WTC11 (cell line): ENCODE data around the gene TCF7L2. TPM values are rescaled to one million over a fixed set of nuclear protein-coding genes. Genes with fewer than 3 reads are reported as not detected.

Experiments
- ATAC-seq: fragments of 200-7000 bp; cut with Tn5 transposase; 2 replicates; pipeline ENCODE4 v1.10.0; 2021; ENCODE audit warnings: mild to moderate bottlenecking, moderate library complexity
- CTCF ChIA-PET: fragments of 300-600 bp; sonication (Branson Sonifier 250); formaldehyde crosslinking; loops from one replicate; lab custom pipeline; 2021; ENCODE audit warnings: antibody characterized with exemption; lab: Charles Lee
- POLR2A ChIA-PET: fragments of 350-600 bp; sonication (Branson Sonifier 250); formaldehyde crosslinking; loops from one replicate; lab custom pipeline; 2021; ENCODE audit warnings: antibody characterized with exemption; lab: Charles Lee
- DNase-seq: peaks from one replicate; pipeline ENCODE4 v3.0.0; 2021; ENCODE audit warnings: low spot score
- H3K27ac Mint-ChIP-seq: 2 replicates; pipeline ENCODE4 v1.8.0; 2021; ENCODE audit warnings: mixed read lengths
- H3K27me3 Mint-ChIP-seq: 2 replicates; pipeline ENCODE4 v1.8.0; 2021; ENCODE audit warnings: low read depth, mild to moderate bottlenecking, moderate library complexity, mixed read lengths
- H3K36me3 Mint-ChIP-seq: 2 replicates; pipeline ENCODE4 v1.8.0; 2021; ENCODE audit warnings: mixed read lengths
- H3K4me1 Mint-ChIP-seq: 2 replicates; pipeline ENCODE4 v1.8.0; 2022; ENCODE audit warnings: mixed read lengths
- H3K4me3 Mint-ChIP-seq: 2 replicates; pipeline ENCODE4 v1.8.0; 2021; ENCODE audit warnings: mild to moderate bottlenecking, moderate library complexity, mixed read lengths
- H3K9me3 Mint-ChIP-seq: 2 replicates; pipeline ENCODE4 v1.8.0; 2021; ENCODE audit warnings: mixed read lengths
- CBFB ChIP-seq: sonication (generic); formaldehyde crosslinking; IDR thresholded peaks from 2 replicates; pipeline ENCODE4 v1.8.1; 2022; ENCODE audit warnings: mild to moderate bottlenecking, low read depth, missing genetic modification reagents
- CREB1 ChIP-seq: sonication (generic); formaldehyde crosslinking; IDR thresholded peaks from 2 replicates; pipeline ENCODE4 v1.8.0; 2023; ENCODE audit warnings: mild to moderate bottlenecking, missing genetic modification reagents
- CREM ChIP-seq: sonication (generic); formaldehyde crosslinking; IDR thresholded peaks from 2 replicates; pipeline ENCODE4 v1.8.1; 2022; ENCODE audit warnings: mild to moderate bottlenecking, missing genetic modification reagents, moderate library complexity
- ETV6 ChIP-seq: sonication (generic); formaldehyde crosslinking; IDR thresholded peaks from 2 replicates; pipeline ENCODE4 v1.8.1; 2022; ENCODE audit warnings: mild to moderate bottlenecking, missing genetic modification reagents
- FOXJ3 ChIP-seq: sonication (generic); formaldehyde crosslinking; IDR thresholded peaks from 2 replicates; pipeline ENCODE4 v1.9.0; 2021; ENCODE audit warnings: missing genetic modification reagents, mild to moderate bottlenecking, borderline replicate concordance
- GRHL2 ChIP-seq: fragments of 250-450 bp; sonication (Bioruptor Pico); IDR thresholded peaks from 2 replicates; pipeline ENCODE4 v1.8.0; 2022; ENCODE audit warnings: mild to moderate bottlenecking, moderate library complexity; ENCODE audit not compliant: insufficient replicate concordance, severe bottlenecking
- GTF2I ChIP-seq: fragments of 250-450 bp; sonication (Bioruptor Pico); conservative IDR thresholded peaks from 2 replicates; pipeline ENCODE4 v1.4.0; 2021; ENCODE audit warnings: mild to moderate bottlenecking
- IRF2 ChIP-seq: sonication (generic); formaldehyde crosslinking; IDR thresholded peaks from 2 replicates; pipeline ENCODE4 v1.8.0; 2022; ENCODE audit warnings: low read depth, missing genetic modification reagents, borderline replicate concordance
- JAZF1 ChIP-seq: fragments of 250-450 bp; sonication (Bioruptor Pico); IDR thresholded peaks from 2 replicates; pipeline ENCODE4 v1.9.0; 2021; ENCODE audit warnings: moderate library complexity, mild to moderate bottlenecking, inconsistent platforms
- KAT7 ChIP-seq: sonication (generic); formaldehyde crosslinking; IDR thresholded peaks from 2 replicates; pipeline ENCODE4 v1.8.1; 2023; ENCODE audit warnings: missing genetic modification reagents, mild to moderate bottlenecking, borderline replicate concordance
- MYBL2 ChIP-seq: sonication (generic); formaldehyde crosslinking; IDR thresholded peaks from 2 replicates; pipeline ENCODE4 v1.8.1; 2023; ENCODE audit warnings: mild to moderate bottlenecking, moderate library complexity, missing genetic modification reagents
- NFE2L1 ChIP-seq: sonication (generic); formaldehyde crosslinking; IDR thresholded peaks from 2 replicates; pipeline ENCODE4 v1.8.1; 2023; ENCODE audit warnings: missing genetic modification reagents
- NR1H2 ChIP-seq: sonication (generic); formaldehyde crosslinking; IDR thresholded peaks from 2 replicates; pipeline ENCODE4 v1.9.0; 2021; ENCODE audit warnings: mild to moderate bottlenecking, moderate library complexity, missing genetic modification reagents
- NR2C2 ChIP-seq: sonication (generic); formaldehyde crosslinking; IDR thresholded peaks from 2 replicates; pipeline ENCODE4 v1.8.0; 2022; ENCODE audit warnings: mild to moderate bottlenecking, missing genetic modification reagents
- SMAD4 ChIP-seq: sonication (generic); formaldehyde crosslinking; IDR thresholded peaks from 2 replicates; pipeline ENCODE4 v1.8.0; 2022; ENCODE audit warnings: mild to moderate bottlenecking, missing genetic modification reagents
- SOX15 ChIP-seq: fragments of 250-450 bp; sonication (Bioruptor Pico); IDR thresholded peaks from 2 replicates; pipeline ENCODE4 v1.9.0; 2021; ENCODE audit warnings: mild to moderate bottlenecking
- TEAD1 ChIP-seq: sonication (generic); formaldehyde crosslinking; IDR thresholded peaks from 2 replicates; pipeline ENCODE4 v1.8.0; 2022; ENCODE audit warnings: mild to moderate bottlenecking, missing genetic modification reagents
- ZNF416 ChIP-seq: fragments of 250-450 bp; sonication (Bioruptor Pico); IDR thresholded peaks from 2 replicates; pipeline ENCODE4 v1.9.0; 2021; ENCODE audit warnings: mild to moderate bottlenecking, inconsistent platforms
- total RNA-seq: library from RNA; stranded (reverse); gene quantifications from 3 replicates; pipeline ENCODE4 v1.2.3, GENCODE V29; 2021
- TF ChIP-seq, protein P1 (sequence below): sonication (generic); formaldehyde crosslinking; IDR thresholded peaks from 2 replicates; pipeline ENCODE4 v1.8.0; 2022; ENCODE audit warnings: mild to moderate bottlenecking, missing genetic modification reagents
- TF ChIP-seq, protein P2 (sequence below): fragments of 250-450 bp; sonication (Bioruptor Pico); IDR thresholded peaks from 2 replicates; pipeline ENCODE4 v1.8.0; 2021; ENCODE audit warnings: mild to moderate bottlenecking
- TF ChIP-seq, protein P3 (sequence below): sonication (generic); formaldehyde crosslinking; IDR thresholded peaks from 2 replicates; pipeline ENCODE4 v1.8.0; 2023; ENCODE audit warnings: mild to moderate bottlenecking, missing genetic modification reagents
- TF ChIP-seq, protein P4 (sequence below): sonication (generic); formaldehyde crosslinking; IDR thresholded peaks from 2 replicates; pipeline ENCODE4 v1.8.0; 2022; ENCODE audit warnings: mild to moderate bottlenecking, missing genetic modification reagents
- TF ChIP-seq, protein P5 (sequence below): fragments of 250-450 bp; sonication (Bioruptor Pico); IDR thresholded peaks from 2 replicates; pipeline ENCODE4 v1.9.0; 2021; ENCODE audit warnings: mild to moderate bottlenecking

The TCF7L2 gene
- total RNA-seq, 1 experiment from 2014 or later: 44.5 TPM

DNA sequence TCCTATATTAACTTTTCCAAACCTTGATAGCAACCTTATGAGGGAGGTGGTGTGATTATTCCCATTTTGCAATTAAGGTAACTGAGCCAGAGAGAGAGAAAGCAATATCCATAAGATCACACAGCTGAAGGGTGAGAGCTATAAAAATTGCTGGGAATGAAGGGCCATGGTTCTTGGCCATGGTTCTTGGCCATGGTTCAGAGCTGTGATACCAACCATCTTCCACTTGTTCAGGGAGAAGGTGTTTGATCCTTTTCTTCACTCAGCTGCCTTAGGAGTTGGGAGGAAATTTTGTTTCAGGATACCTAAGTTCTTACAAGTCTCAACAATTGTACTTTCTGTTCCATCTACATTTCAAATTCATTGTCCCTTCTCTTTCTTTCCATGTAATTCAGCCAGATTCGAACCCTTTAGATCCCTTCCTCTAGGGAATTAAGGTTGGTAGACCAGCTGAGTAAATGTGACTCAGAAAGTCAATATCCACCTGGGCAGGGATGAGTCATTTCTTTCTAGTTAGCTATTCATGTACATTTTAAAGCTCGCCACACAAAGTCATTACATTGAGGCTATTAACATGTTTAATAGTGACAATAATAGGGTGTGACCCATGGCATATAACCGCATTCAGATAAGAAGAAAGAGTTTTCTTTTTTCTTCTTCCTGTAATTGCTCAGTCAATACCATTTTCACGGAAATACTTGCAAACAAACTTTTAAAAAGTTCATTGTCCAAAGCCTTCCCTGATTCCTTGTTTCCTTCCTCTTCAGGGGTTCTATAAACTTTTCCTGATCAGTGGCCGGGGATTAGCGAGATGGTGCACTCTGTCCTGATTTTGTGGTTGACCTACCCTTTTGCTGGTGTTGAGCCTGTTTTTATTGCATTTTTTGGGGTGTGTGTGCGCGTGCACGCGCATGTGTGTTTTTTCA lies 143.4 kb downstream of the TCF7L2 start:
- DNase-seq (no peak), ATAC-seq (no peak)
- Mint-ChIP-seq H3K27me3 (no peaks in the 10 kb centered on the region), H3K36me3 (peaks cover 14% of the 10 kb centered on the region), H3K4me3 (no peak overlapping the region), H3K4me1 (peaks cover 43% of the 10 kb centered on the region), H3K9me3 (no peaks in the 10 kb centered on the region), H3K27ac (peak overlapping the region; percentile 82)
- ChIA-PET CTCF (no interaction called here), POLR2A (no interaction called here)
- TF ChIP-seq JAZF1 (CRISPR knock-in tag): no peak
- TF ChIP-seq MYBL2 (CRISPR knock-in tag): no peak
- TF ChIP-seq CBFB (CRISPR knock-in tag): no peak
- TF ChIP-seq, protein P1, sequence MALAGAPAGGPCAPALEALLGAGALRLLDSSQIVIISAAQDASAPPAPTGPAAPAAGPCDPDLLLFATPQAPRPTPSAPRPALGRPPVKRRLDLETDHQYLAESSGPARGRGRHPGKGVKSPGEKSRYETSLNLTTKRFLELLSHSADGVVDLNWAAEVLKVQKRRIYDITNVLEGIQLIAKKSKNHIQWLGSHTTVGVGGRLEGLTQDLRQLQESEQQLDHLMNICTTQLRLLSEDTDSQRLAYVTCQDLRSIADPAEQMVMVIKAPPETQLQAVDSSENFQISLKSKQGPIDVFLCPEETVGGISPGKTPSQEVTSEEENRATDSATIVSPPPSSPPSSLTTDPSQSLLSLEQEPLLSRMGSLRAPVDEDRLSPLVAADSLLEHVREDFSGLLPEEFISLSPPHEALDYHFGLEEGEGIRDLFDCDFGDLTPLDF (CRISPR knock-in tag): no peak
- TF ChIP-seq TEAD1: no peak
- no peak for TF ChIP-seq ETV6
- TF ChIP-seq, protein P2, sequence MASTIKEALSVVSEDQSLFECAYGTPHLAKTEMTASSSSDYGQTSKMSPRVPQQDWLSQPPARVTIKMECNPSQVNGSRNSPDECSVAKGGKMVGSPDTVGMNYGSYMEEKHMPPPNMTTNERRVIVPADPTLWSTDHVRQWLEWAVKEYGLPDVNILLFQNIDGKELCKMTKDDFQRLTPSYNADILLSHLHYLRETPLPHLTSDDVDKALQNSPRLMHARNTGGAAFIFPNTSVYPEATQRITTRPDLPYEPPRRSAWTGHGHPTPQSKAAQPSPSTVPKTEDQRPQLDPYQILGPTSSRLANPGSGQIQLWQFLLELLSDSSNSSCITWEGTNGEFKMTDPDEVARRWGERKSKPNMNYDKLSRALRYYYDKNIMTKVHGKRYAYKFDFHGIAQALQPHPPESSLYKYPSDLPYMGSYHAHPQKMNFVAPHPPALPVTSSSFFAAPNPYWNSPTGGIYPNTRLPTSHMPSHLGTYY (CRISPR knock-in tag): no peak
- TF ChIP-seq NFE2L1 (CRISPR knock-in tag): no peak
- no peak for TF ChIP-seq NR2C2 (CRISPR knock-in tag)
- no peak for TF ChIP-seq FOXJ3
- TF ChIP-seq CREB1 (CRISPR knock-in tag): no peak
- TF ChIP-seq NR1H2: no peak
- TF ChIP-seq CREM (CRISPR knock-in tag): no peak

DNA sequence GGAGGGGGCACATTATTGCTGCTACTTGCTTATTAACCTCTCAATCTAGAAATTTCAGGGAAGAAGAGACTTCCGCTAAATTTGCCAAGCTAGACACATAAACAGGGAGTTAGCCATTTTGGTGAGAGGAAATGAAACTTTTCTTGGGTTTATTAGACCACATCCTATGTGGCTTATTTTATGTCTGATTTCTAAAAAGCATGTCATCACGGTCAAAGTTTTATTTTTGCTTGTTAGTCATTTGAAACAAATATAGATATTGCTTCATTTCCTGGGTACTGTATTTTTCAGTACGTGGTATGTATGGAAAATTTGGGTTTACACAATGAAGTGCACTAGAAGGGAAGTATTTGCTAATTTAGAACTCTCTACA lies 144.1 kb downstream of the TCF7L2 start:
- ATAC-seq: no peak
- H3K4me1 Mint-ChIP-seq: peaks cover 45% of the 10 kb centered on the region
- DNase-seq: no peak
- H3K27me3 Mint-ChIP-seq: no peaks in the 10 kb centered on the region
- no peaks in the 10 kb centered on the region for H3K9me3 Mint-ChIP-seq
- no peak for TF ChIP-seq SOX15 (CRISPR knock-in tag)
- no peak for TF ChIP-seq MYBL2 (CRISPR knock-in tag)
- TF ChIP-seq IRF2: no peak
- no peak for TF ChIP-seq ZNF416 (CRISPR knock-in tag)
- no peak for TF ChIP-seq GRHL2
- TF ChIP-seq, protein P3, sequence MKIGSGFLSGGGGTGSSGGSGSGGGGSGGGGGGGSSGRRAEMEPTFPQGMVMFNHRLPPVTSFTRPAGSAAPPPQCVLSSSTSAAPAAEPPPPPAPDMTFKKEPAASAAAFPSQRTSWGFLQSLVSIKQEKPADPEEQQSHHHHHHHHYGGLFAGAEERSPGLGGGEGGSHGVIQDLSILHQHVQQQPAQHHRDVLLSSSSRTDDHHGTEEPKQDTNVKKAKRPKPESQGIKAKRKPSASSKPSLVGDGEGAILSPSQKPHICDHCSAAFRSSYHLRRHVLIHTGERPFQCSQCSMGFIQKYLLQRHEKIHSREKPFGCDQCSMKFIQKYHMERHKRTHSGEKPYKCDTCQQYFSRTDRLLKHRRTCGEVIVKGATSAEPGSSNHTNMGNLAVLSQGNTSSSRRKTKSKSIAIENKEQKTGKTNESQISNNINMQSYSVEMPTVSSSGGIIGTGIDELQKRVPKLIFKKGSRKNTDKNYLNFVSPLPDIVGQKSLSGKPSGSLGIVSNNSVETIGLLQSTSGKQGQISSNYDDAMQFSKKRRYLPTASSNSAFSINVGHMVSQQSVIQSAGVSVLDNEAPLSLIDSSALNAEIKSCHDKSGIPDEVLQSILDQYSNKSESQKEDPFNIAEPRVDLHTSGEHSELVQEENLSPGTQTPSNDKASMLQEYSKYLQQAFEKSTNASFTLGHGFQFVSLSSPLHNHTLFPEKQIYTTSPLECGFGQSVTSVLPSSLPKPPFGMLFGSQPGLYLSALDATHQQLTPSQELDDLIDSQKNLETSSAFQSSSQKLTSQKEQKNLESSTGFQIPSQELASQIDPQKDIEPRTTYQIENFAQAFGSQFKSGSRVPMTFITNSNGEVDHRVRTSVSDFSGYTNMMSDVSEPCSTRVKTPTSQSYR (CRISPR knock-in tag): no peak
- no peak for TF ChIP-seq SMAD4
- TF ChIP-seq, protein P4, sequence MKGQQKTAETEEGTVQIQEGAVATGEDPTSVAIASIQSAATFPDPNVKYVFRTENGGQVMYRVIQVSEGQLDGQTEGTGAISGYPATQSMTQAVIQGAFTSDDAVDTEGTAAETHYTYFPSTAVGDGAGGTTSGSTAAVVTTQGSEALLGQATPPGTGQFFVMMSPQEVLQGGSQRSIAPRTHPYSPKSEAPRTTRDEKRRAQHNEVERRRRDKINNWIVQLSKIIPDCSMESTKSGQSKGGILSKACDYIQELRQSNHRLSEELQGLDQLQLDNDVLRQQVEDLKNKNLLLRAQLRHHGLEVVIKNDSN (CRISPR knock-in tag): no peak
- no peak for TF ChIP-seq GTF2I (CRISPR knock-in tag)
- TF ChIP-seq, protein P5, sequence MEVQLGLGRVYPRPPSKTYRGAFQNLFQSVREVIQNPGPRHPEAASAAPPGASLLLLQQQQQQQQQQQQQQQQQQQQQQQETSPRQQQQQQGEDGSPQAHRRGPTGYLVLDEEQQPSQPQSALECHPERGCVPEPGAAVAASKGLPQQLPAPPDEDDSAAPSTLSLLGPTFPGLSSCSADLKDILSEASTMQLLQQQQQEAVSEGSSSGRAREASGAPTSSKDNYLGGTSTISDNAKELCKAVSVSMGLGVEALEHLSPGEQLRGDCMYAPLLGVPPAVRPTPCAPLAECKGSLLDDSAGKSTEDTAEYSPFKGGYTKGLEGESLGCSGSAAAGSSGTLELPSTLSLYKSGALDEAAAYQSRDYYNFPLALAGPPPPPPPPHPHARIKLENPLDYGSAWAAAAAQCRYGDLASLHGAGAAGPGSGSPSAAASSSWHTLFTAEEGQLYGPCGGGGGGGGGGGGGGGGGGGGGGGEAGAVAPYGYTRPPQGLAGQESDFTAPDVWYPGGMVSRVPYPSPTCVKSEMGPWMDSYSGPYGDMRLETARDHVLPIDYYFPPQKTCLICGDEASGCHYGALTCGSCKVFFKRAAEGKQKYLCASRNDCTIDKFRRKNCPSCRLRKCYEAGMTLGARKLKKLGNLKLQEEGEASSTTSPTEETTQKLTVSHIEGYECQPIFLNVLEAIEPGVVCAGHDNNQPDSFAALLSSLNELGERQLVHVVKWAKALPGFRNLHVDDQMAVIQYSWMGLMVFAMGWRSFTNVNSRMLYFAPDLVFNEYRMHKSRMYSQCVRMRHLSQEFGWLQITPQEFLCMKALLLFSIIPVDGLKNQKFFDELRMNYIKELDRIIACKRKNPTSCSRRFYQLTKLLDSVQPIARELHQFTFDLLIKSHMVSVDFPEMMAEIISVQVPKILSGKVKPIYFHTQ: no peak
- TF ChIP-seq KAT7 (CRISPR knock-in tag): no peak
- TF ChIP-seq NR2C2 (CRISPR knock-in tag): no peak
- no peak overlapping the region for H3K4me3 Mint-ChIP-seq
- peaks cover 14% of the 10 kb centered on the region; the same call in 1 of the 2 replicates for H3K36me3 Mint-ChIP-seq
- peak overlapping the region; percentile 82 for H3K27ac Mint-ChIP-seq
- ChIA-PET POLR2A (no interaction called here), CTCF (no interaction called here)
